Measurements from ENCODE around the gene SH3BP2. TPM values are rescaled to one million over a fixed set of nuclear protein-coding genes. Genes with fewer than 3 reads are reported as not detected.
A peak's percentile ranks its signal among the peaks of the same experiment; 100 is the strongest.

Gene SH3BP2
- total RNA-seq: 82.7 TPM

- ATAC-seq (peak; percentile 67), DNase-seq (ENCODE audit: low spot score) (peak; percentile 91)
- intact Hi-C loops (cut with DNase I): no loop called here
Measured at GRCh38 chr4:2792711-2793585, at the start of gene SH3BP2. Gene SH3BP2 (plus strand): TSS chr4:2793085. CDS start chr4:2820618, 27,533 bp downstream.

- no peak for DNase-seq (ENCODE audit: low spot score)
- intact Hi-C loops (cut with DNase I): no loop called here
- no peak for ATAC-seq
Measured at GRCh38 chr4:2743518-2744445, 49.1 kb upstream of the SH3BP2 start.

- DNase-seq (ENCODE audit: low spot score) (no peak), ATAC-seq (no peak)
- intact Hi-C loops (cut with DNase I): no loop called here
Measured at GRCh38 chr4:2744576-2745270, 48.2 kb upstream of the SH3BP2 start.

- intact Hi-C loops (cut with DNase I): no loop called here
- no peak for ATAC-seq
- no peak for DNase-seq (ENCODE audit: low spot score)
Measured at GRCh38 chr4:2745516-2745915, 47.4 kb upstream of the SH3BP2 start.

DNA sequence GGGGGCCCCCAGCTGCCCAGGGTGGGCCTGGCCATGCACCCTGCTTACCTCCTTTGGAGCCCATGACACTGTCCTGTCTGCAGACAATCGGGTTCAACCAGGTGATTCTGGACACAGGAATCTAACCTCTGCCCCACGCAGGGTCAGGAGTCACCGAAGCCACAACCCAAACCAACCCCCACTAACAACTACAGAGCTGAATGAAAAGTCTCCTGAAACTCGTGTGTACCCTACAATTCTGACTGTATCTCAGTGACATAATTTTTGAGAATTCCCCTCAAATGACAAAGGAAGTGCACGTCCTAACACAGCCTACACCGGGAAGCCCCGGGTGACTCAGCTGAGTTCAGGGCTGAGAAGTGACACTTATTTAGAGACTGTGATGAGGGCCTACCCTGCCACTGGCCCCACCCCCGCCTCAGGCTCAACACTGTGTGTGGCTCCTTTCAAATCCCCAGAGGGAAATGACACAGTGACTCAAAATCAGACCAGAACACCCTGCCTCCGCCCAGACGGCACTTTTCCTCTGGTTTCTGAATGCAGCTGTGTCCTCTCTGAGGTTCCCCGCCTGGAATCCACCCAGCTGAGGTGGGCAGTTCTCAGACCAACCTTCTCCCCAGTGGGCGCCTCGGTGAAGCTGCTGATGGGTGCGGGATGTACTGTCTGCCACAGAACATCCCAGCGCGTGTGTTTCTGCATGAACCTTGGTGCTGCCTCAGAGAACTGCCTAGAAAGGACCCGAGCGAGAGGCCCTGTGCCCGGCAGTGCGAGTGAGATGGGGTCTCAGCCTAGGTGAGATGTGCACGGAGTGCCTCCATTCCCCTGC, 46.7 kb upstream of the SH3BP2 start:
- intact Hi-C loops (cut with DNase I): no loop called here
- DNase-seq (ENCODE audit: low spot score) (no peak), ATAC-seq (peak; percentile 48)

GRCh38 chr4:2746891-2747695, 45.8 kb upstream of the SH3BP2 start:
- ATAC-seq (no peak), DNase-seq (ENCODE audit: low spot score) (no peak)
- intact Hi-C loops (cut with DNase I): no loop called here

DNA sequence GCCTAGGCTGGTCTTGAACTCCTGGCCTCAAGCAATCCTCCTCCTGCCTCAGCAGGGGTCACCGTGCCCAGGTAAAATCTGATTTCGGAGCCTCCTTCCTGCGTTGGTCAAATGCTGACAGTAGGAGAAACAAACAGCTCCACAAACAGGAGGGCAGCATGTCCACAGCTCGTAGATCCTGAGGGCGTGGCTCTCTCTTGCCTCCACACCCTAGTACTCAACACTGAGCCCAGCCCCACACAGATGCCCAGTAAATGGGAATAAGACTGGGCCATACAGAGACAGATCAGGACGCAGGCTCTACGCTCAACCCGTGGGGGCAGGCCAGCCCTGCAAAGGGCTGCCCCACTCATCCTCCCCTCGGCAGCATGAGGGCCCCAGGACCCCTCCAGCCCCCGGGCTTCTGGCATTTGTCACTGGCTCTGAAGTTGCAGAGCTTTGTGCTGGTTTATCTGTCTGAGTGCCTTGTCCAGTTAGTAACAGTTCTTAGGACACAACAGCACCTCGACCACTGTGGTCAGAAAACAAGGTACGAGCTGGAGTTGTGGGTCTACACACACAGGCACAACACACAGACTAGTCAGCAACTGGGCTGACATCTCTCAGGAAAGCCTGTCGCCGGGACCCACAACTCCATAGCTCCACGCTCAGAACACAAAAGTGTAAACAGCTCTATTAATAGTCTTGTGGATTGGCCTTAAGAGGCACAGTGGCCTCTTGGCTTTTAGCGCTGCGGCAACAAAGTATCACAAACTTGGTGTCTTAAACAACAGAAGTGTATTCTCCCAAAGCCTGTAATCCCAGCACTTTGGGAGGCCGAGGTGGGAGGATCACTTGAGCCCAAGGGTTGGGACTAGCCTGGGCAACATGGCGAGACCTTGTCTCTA, 41.9 kb upstream of the SH3BP2 start:
- DNase-seq (ENCODE audit: low spot score) (no peak), ATAC-seq (peak; percentile 15)
- intact Hi-C loops (cut with DNase I): loop anchor here (10.0 kb wide), 1 partner anchor 184 kb away; no protein-coding TSS in a partner anchor

- no peak for DNase-seq (ENCODE audit: low spot score)
- no peak for ATAC-seq
- intact Hi-C loops (cut with DNase I): loop anchor here (2.0 to 10.0 kb wide), 2 partner anchors 87 to 181 kb away; no protein-coding TSS in a partner anchor
Measured at GRCh38 chr4:2753436-2753835, 39.4 kb upstream of the SH3BP2 start.

DNA sequence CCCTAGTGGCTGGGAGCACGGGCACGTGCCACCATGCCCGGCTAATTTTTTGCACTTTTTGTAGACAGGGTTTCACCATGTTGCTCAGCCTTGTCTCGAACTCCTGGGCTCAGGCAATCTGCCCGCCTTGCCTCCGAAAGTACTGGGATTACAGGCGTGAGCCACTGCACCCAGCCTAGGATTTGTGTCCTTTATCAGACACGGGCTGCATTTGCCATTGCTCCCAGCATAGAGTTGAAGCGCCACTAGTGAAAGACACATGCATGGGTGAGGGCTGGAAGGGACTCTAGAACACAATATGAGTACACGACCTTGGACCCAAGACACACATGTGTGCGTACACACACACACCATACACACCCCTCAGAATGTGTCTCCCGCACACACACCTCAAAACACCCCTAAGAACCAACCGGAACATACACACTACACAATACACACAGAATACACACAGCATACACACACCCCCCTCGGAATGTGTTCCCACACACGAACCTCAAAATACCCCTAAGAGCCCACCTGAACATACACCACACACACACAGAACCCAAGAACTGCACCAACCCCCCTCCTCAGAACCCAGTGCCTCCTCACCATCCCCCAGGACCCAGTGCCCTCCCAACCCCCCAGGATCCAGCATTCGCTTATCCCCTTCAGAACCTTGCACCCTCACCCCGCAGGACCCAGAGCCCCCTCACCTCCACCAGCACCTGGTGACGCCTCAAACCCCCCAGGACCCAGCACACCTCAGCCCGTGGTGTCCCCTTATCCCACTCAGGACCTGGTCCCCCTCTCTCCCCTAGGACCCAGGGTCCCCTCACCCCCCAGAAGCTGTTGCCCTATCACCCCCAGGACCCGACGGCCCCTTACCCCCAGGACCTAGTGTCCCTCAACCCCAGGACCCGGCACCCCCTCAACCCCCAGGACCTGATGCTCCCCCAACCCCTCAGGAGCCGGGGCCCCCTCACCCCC, 37.8 kb upstream of the SH3BP2 start:
- intact Hi-C loops (cut with DNase I): loop anchor here (10.0 kb wide), 1 partner anchor 180 kb away; no protein-coding TSS in a partner anchor

GRCh38 chr4:2755821-2756690, 36.8 kb upstream of the SH3BP2 start, which contains the start of gene TNIP2:
Gene TNIP2 (minus strand): TSS chr4:2756336. CDS start chr4:2756289, 47 bp downstream.
- DNase-seq (ENCODE audit: low spot score) (peak; percentile 92), ATAC-seq (peak; percentile 95)
- intact Hi-C loops (cut with DNase I): loop anchor here (10.0 kb wide), 1 partner anchor 179 kb away; no protein-coding TSS in a partner anchor

More for the DNA sequence above, 37.8 kb upstream of the SH3BP2 start:
- ATAC-seq: no peak
- DNase-seq (ENCODE audit: low spot score): no peak

- no peak for DNase-seq (ENCODE audit: low spot score)
- intact Hi-C loops (cut with DNase I): loop anchor here (10.0 kb wide), 1 partner anchor 178 kb away; no protein-coding TSS in a partner anchor
- peak; percentile 54 for ATAC-seq
Measured at GRCh38 chr4:2756691-2757350, 36.1 kb upstream of the SH3BP2 start.

DNA sequence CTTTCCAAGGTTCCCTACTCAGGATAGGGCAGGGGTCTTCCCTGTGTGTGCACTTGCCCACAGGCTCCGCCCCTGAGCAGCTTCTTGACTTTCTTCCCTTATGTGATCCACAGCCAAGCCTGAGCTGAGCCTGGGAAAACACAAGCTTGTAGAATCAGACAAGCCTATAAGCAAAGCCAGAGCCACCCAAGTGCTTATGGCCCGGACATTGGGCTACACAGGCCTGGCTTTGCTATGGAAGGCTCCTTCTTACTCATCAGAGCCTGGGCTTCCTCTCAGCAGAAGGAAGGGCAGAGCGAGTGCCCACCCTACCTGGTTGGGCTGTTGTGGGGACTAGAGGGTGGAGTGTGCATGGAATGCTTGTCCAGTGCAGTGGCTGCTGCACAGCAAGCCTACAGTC, 35.5 kb upstream of the SH3BP2 start:
- DNase-seq (ENCODE audit: low spot score) (no peak), ATAC-seq (no peak)
- intact Hi-C loops (cut with DNase I): loop anchor here (10.0 kb wide), 1 partner anchor 177 kb away; no protein-coding TSS in a partner anchor

DNA sequence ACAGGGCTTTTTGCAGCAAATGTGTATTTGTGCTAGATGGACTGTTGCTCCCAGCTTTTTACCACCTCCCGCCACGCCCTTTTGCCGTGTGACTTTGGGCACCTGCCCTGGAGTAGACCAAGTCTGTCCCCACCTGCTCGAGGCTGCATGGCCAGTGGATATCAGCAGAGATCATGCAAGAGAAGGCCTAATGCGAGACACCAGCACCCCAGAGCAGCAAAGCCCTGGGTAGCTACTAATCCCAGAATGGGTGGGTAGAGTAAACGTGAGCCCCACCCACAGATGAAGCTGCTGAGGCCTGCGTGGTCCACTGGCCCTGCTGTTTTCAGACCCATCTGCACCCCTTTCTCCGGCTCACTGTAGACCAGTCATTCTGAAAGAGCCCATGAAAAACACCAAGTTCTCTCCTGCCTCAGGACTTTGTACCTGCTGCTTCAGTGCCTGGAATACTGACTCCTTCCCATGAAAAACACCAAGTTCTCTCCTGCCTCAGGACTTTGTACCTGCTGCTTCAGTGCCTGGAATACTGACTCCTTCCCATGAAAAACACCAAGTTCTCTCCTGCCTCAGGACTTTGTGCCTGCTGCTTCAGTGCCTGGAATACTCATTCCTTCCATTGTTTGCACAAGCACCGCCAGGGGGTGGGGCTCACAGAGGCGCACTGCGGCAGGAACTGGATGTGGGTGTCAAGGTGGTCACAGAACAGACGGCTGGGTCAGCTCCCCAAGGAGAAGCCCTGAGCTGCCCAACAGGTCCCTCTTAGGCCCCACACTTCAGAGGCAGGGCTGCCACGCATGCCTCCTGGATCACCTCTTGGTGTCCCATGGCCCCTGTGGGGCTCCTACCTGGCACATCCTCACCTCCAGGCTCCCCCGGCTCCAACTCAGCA, 31.6 kb upstream of the SH3BP2 start:
- intact Hi-C loops (cut with DNase I): no loop called here
- DNase-seq (ENCODE audit: low spot score): no peak
- no peak for ATAC-seq

Measured in sciatic nerve (tissue), 2 donors.